ENCODE data around the gene ITPKC.

GRCh38 chr19:40724315-40724714 lies 7.4 kb downstream of the ITPKC start:
- no peak for TF ChIP-seq CTCF (IDR thresholded peaks at IDR 0.05; ENCODE audit: borderline replicate concordance, extremely low read depth, low read length, poor library complexity, severe bottlenecking)
- no peak for TF ChIP-seq EZH2 (IDR thresholded peaks at IDR 0.05; ENCODE audit: borderline replicate concordance, low read depth, low read length, severe bottlenecking)
